Psoas muscle (tissue), 8 donors: ENCODE measurements around the gene PRDM10. TPM values are rescaled to one million over a fixed set of nuclear protein-coding genes. Genes with fewer than 3 reads are reported as not detected.

Experiments used
- ATAC-seq, 4 donors: fragments of 200-7000 bp; cut with Tn5 transposase; one replicate each; pipeline ENCODE4 v1.9.1; 2020; ENCODE audit warnings: moderate library complexity in 3 of 4, mild to moderate bottlenecking in 2 of 4
- DNase-seq, 2 donors: peaks; one replicate each; pipeline ENCODE4 v3.0.0-alpha.2; 2020
- H3K27ac ChIP-seq: fragments of 200-600 bp; one replicate; pipeline ENCODE4 v1.8.0; 2022
- H3K27me3 ChIP-seq, 3 donors: fragments of 200-600 bp in 1 of 3; one replicate each; pipeline versions ENCODE4 v1.6.1 to v1.8.0; 2013 to 2022; ENCODE audit warnings: low read length in 2 of 3, mild to moderate bottlenecking in 2 of 3, moderate library complexity in 1 of 3; ENCODE audit not compliant: insufficient read depth in 3 of 3
- H3K36me3 ChIP-seq, 2 donors: fragments of 200-600 bp in 1 of 2; one replicate each; pipeline versions ENCODE4 v1.6.1 to v1.8.0; 2013 to 2022; ENCODE audit warnings: low read depth in 1 of 2, mild to moderate bottlenecking in 1 of 2, moderate library complexity in 1 of 2; ENCODE audit not compliant: insufficient read depth in 1 of 2
- H3K4me1 ChIP-seq: fragments of 200-600 bp; one replicate; pipeline ENCODE4 v1.8.0; 2022
- H3K4me3 ChIP-seq: fragments of 200-600 bp; one replicate; pipeline ENCODE4 v1.8.0; 2022; ENCODE audit warnings: mild to moderate bottlenecking
- H3K9me3 ChIP-seq: fragments of 200-600 bp; one replicate; pipeline ENCODE4 v1.8.0; 2022
- CTCF ChIP-seq: fragments of 200-600 bp; IDR thresholded peaks from one replicate; pipeline ENCODE4 v1.8.0; 2022; ENCODE audit warnings: antibody characterized with exemption
- whole genome bisulfite sequencing, 3 donors: extraction: QIAGEN DNeasy Blood & Tissue Kit; methylation state at CpG; one replicate each; pipeline versions ENCODE4 v1.1.6 to v1.1.7; 2013; 5-methylcytosine and 5-hydroxymethylcytosine counted together
- intact Hi-C, 2 donors: fragments of 100-400 bp; cut with DNase I; formaldehyde crosslinking; loops; one replicate each; pipeline versions ENCODE4 v1.11.0 to v1.14.2; 2022
- polyA plus RNA-seq, 3 donors: library from polyadenylated mRNA; stranded (reverse); fragments of 200-250 nt; gene quantifications; one replicate each; pipeline ENCODE4 v1.2.3, GENCODE V29; 2013
- total RNA-seq, 4 donors: library from RNA; stranded (reverse); fragmentation: NEBNext Ultra II Directional in 2 of 4; extraction: Animal tissue kit (Norgen Biotek cat#: 25700) in 2 of 4; gene quantifications; one replicate each; pipeline versions ENCODE4 v1.2.1 to v1.2.4, GENCODE V29; 2021 to 2023
- donor health status: healthy with polysubstance abuse.
- donor health status: DM: no; HTN: no; CAD: no; lungs with moderate emphysema.
- donor health status: Bipolar disorder and iron deficiency.
- donor health status: healthy.
- donor health status: DM: yes; HTN: yes; CAD: no.
- donor health status: DM: no; HTN: no; CAD: no.
- donor health status: DM: no; HTN: no; CAD: no.
- donor health status: DM: yes; HTN: yes; CAD: no.

The PRDM10 gene
- total and polyA plus RNA-seq, 7 donors = 2.5 to 7.8 (median 4.2) TPM

- DNase-seq (no peak), ATAC-seq (no peak)
- H3K27ac ChIP-seq = no peak overlapping the region
- WGBS, 3 donors = 75 to 82% (median 75%) methylated on average over 8 of the region's 8 CpGs
- H3K4me3 ChIP-seq = no peak overlapping the region
- no peaks in the 10 kb centered on the region for H3K9me3 ChIP-seq
- no peaks in the 10 kb centered on the region for H3K4me1 ChIP-seq
- intact Hi-C loops = no loop called here
- no peak for TF ChIP-seq CTCF
- H3K36me3 ChIP-seq = peaks cover 2 to 26% of the 10 kb centered on the region in 2 donors
- H3K27me3 ChIP-seq = no peaks in the 10 kb centered on the region
Measured at GRCh38 chr11:129856036-129856435, 146.6 kb downstream of the PRDM10 start.

- no peak overlapping the region for H3K4me3 ChIP-seq
- 83 to 87% (median 84%) methylated on average over 11 of the region's 11 CpGs for WGBS, 3 donors
- intact Hi-C loops = no loop called here
- H3K9me3 ChIP-seq = no peaks in the 10 kb centered on the region
- ATAC-seq (no peak), DNase-seq (no peak)
- peaks cover 0 to 17% of the 10 kb centered on the region in 2 donors for H3K36me3 ChIP-seq
- H3K27me3 ChIP-seq = no peaks in the 10 kb centered on the region
- no peak for TF ChIP-seq CTCF
- H3K27ac ChIP-seq = no peak overlapping the region
- no peaks in the 10 kb centered on the region for H3K4me1 ChIP-seq
Measured at GRCh38 chr11:129855086-129855485, 147.5 kb downstream of the PRDM10 start.

GRCh38 chr11:129854232-129854805 is 148.3 kb downstream of the PRDM10 start:
- no peaks in the 10 kb centered on the region for H3K27me3 ChIP-seq
- H3K4me3 ChIP-seq = no peak overlapping the region
- ATAC-seq (no peak), DNase-seq (no peak)
- H3K9me3 ChIP-seq = no peaks in the 10 kb centered on the region
- H3K4me1 ChIP-seq = no peaks in the 10 kb centered on the region
- 73 to 79% (median 78%) methylated on average over 7 of the region's 7 CpGs for WGBS, 3 donors
- intact Hi-C loops = no loop called here
- no peak for TF ChIP-seq CTCF
- H3K27ac ChIP-seq = no peak overlapping the region
- H3K36me3 ChIP-seq = peaks cover 0 to 9% of the 10 kb centered on the region in 2 donors

GRCh38 chr11:129853518-129854231 is 149.0 kb downstream of the PRDM10 start:
- DNase-seq (peak in 1 of 2 donors; percentile 27), ATAC-seq (peak in 1 of 4 donors; percentile 41)
- Histone ChIP-seq H3K9me3 (no peaks in the 10 kb centered on the region), H3K36me3 (peaks cover 0 to 3% of the 10 kb centered on the region in 2 donors), H3K4me3 (no peak overlapping the region), H3K4me1 (no peaks in the 10 kb centered on the region), H3K27ac (peak overlapping the region; percentile 4), H3K27me3 (no peaks in the 10 kb centered on the region)
- 10 to 17% (median 13%) methylated on average over 10 of the region's 10 CpGs for WGBS, 3 donors
- no peak for TF ChIP-seq CTCF
- intact Hi-C loops = loop anchor here in 1 of 2 donors (1.0 kb wide), 1 partner anchor 40 kb away; no protein-coding TSS in a partner anchor
